T-helper 1 cell (primary cell): ENCODE measurements around the gene MYBPC1.

ENCODE experiments used
- DNase-seq, 5 donors: peaks; one replicate each; pipeline ENCODE4 v3.0.0-alpha.2; 2012 to 2020

The MYBPC1 gene

DNA sequence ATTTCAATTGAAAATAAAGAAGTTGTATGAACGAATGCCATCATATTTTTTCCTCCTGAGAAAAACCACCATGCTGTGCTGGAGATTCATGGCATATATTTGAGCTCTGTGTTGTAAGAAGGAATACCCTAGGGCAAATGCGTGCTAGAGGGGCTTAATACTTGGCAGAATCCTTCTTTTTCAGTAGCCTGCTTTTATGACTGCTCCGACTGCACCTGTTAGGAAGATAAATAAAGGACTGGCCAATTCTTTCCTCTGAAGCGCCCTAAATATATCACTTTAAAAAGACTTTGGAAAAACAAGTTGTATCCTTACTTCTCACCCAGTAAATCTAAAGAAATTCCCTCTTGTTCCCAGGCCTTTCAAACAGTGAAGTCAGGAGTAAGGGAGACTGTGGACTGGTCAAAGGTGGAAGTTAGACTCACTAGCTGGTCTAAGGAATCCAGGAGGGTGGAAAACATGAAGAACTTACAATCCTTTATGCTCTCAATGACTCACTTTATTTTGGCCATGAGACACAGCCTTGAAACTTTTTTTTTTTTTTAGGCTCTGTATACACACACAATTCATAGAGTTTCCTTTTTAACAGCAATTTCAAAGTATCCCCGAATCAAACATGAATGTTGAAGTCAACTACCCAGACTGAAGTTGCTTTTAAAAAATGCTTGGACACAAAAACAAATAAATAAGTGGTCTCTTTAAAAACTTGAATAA is 5.2 kb downstream of the MYBPC1 start:
- DNase-seq, result no peak

DNA sequence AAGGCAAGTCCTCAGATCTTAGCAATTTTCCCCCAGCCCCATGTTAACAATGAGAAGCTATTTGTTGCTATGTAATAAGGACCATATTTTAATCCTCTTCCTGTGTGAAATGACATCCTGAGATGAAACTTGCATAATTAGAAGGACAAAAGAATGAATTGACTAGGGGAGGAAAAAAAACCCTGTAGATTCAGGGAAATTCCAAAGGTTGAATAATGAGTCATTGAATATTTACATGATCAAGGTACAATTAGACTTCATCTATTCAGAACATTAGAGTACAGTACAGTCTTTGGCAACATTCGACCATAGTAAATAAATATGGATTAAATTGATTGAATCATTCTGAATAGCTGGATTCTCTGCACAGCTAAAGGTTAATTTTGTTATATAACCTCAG is 9.4 kb downstream of the MYBPC1 start:
- no peak for DNase-seq

DNA sequence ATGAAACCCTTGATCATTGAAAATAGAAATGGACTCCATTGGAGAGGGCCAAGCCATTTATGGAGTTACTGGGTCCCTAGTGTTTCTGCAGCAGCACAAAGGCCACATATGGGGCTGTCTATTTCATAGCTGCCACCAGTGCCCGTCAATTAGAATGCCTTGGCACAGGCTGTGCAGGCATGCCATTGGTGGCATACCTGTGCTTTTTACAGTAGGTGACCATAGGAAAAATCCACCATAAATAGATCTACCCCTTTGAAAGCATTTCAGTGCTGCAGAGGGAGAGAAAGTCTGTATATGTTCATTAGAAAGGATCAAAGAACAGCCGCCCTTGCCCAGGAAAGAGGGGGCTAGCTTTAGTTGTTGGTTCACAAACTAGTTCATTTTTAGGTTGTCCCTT is 13.1 kb downstream of the MYBPC1 start:
- DNase-seq, result no peak

DNA sequence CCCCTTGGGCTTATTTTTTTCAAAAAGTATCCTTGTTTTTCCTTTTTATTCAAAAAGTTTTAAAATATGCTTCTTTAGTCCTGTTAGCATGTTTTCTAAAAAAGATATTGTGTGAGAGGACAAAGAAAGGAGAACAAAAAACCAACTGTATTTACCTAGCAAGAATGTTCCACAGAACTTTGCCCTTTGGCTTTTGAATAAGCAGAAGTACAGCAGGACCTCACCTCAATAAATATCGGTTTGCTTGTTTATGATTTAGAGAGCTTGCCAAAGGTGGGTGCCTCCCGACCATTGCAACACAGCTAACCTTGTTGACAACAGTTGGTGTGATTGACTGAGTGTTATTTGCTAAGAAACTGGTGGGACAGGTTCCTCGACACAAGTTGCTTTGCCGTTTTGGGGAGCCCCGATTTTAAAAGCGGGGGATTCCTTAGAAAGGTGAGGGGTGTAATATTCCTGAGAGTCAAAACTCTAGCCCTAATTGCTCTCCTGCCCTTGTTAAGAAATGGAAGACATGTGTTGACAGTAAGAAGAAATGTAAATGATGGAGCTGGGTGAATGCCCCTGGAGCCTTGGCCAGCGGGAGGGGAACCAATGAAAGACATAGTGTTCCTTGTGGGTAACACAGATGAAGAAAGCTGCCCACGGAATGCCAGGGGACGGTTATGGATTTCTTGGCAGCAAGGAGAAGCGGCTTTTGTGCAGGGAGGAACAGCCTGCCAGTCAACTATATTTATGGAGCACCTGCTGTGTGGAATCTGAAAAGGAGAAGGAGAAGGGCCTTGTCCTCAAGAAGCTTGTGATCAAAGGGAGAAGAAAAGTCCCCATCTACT is 13.7 kb downstream of the MYBPC1 start:
- DNase-seq, result no peak

DNA sequence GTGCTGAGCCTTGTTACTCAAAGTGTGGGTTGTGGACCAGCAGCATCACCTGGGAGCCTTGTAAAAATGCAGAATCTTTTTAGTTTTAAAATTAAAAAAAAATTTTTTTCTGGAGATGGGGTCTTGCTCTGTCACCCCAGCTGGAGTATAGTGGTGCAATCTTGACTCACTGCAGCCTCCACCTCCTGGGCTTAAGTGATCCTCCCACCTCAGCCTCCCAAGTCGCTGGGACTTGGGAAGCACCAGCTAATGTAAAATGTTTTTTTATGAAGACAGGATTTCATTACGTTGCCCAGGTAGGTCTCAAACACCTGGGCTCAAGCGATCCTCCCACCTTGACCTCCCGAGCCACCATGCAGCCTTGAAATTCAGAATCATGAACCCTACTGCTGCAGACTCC is 14.4 kb downstream of the MYBPC1 start:
- no peak for DNase-seq

DNA sequence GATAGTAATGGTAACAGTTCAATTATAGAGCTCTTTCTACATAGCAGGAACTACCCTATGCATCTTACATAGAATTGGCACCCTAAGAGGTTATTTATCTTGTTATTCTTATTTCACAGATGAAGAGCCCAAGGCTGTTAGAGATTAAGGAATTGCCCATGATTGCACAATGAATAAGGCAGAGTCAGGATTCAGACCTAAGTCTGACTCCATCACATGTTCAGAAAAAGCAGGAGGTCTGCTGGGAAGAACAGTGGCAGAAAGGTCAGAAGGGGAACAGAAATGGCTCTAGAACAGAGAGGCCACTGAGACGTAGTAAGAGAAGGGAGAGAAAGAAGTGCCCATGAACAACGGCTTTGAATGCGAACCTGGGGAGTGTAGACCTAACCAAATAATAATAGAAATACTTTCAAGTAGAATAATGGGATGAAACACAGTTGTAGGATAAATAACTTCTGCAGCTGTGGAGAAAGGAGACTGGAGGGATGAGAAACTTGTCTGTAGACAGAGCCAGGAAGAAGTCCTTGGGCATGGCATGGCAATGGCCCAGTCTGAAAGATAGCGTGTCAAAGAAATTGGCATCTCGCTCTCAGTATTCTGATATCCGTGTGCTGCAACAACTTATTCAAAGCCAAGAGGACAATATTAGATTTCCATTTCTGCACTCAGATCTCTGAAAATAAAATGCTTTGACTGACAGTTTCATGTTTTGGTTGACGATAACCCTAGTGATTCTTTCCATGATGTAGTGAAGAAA is 17.6 kb downstream of the MYBPC1 start:
- no peak for DNase-seq

DNA sequence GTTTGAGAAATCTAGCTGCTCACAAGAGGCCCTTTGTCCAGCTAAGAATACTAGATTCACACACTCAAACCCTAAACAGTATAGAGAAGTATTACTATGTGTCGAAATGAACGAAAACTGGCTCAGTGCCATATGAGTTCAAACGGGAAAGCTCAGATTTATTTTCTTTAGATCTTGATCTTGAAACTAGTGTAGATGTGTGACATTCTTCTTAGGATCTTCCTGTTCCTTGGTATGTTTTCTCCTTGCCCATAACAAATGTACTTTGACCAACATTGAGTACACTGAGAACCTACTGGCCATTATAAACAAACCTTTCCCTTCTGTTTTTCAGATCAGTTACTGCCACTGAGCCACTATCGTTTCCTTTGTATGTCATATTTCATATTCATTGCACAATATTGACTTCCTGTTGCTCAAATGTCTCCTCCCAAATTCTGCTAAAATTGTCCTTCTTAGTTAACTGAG is 21.3 kb downstream of the MYBPC1 start:
- peak in 1 of 5 donors; percentile 62 for DNase-seq

DNA sequence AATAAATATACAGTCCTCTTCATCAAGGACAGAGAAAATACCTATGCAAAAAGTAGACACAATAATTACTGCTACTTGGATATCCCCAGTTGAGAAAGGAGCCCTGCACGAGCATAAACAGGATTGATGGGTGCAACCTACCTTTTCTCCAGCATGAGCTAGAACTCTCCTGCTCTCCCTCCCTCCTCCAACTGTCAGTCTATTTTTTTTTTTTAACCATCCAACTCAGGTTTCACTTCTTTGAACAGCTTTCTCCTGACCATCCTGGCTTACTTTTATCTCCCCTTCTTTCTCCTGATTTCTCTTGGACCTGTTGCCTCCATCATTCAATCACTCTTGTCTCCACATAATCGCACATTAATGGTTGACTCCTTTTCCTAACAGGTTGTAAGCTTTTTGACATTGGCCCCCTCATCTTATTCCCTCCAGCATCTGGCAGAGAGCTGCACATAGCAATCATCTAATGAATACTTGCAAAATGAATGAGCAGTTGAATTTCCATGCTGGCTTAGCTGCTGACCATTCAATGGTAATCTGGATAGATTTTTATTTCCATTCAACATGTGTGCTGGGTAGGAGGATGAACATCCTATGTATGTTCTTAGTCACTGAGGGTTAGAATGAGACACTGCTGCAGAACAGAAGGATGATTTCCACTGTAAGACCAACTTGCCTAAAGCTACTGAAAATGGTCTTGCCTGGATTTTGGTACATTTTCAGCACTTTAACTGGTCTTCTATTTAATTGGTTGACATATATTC is 24.4 kb downstream of the MYBPC1 start:
- DNase-seq, result peak in 1 of 5 donors; percentile 15

DNA sequence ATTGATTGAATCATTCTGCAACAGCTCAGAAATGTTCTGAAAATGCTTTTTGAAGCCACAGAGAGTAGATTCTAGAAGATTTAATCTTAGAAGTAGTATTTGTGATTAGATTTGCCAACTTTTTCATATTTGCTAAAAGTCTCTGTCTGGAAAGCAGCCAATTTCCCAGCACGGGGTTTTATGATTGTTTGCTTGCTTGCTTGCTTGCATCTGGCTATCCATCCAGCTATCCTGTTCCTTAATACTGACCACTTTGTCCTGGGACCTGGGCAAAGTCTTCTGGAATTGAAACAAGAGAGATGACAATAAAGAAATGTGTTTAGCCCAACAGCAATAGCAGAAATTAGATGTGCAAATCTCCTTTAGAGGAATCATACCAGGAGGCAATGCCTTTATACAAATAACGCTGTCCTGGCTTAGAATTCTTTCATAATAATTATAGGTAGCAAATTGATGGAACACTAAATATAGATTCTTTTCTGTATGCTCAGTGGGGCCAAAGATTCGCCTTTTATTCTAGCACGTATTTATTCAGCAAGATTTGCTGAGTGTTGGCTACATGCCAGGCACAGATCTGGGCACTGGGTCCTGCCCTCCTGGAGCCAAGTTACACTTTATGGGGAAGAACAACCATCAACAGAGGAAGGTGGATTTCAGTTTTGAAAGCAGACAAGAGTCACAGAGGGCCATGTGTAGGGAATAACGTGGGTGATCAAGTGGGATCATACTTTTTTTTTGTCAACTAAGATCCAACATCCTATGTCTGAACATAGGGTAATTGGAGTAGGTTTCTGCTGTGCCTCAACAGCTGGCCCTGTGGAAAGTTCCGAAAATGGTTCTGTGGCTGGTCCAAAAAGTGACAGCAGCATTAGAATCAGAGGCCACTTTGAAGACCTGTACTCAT is 25.3 kb downstream of the MYBPC1 start:
- no peak for DNase-seq

DNA sequence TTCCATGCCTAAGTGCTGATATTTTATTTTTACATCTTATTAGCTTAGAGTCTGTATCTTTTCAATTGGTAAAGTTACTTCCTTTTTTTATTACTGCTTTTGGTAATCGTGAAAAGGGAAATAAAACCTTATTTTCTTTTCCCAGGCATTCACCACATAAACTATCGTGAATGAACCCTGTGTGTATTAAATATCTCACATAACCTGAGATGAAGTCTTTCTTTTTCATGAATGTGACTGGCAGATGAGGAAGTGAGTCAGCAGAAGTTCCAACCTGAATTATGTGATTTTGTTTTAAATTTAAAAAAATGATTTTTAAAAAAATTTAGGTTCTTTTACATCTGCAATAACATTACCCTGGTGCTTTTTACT is 26.0 kb downstream of the MYBPC1 start:
- DNase-seq, result no peak

DNA sequence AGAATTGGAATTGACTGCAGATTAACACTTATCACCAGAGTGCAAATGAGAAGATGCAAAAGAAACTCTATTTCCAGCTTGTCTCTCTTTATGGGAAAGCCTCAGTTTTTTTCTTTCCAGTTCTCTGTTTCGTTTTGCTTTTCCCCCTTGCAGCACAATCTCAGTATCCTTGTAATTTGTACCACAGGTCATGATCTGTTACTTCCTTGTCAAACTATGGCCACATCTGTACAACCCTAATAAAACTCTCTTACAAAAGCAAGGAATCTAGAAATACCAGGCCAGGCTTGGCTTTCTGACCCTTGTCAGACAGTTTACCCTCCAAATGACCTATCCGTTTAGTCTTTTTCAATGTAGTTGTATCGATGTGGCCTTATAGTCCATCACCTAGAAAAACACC is 33.9 kb downstream of the MYBPC1 start:
- DNase-seq, result no peak

DNA sequence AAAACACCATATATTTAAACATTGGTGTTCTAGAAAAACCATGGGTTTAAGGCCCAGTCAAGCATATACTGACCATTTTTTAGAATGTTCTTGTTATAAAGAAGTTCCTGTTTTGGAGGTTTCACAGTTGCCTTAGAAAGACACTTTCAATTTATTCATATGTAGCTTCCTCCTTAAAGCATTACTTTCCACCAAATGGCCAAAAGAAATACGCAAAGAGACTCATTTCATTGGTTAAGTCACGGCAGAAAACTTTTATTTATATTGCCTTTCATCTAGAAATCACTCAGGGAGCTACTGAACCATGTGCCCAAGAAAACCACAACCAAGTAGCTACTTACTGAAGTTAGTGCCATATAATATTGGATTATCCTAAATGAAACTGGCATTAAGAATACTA is 40.0 kb downstream of the MYBPC1 start:
- DNase-seq, result peak in 1 of 5 donors; percentile 29

DNA sequence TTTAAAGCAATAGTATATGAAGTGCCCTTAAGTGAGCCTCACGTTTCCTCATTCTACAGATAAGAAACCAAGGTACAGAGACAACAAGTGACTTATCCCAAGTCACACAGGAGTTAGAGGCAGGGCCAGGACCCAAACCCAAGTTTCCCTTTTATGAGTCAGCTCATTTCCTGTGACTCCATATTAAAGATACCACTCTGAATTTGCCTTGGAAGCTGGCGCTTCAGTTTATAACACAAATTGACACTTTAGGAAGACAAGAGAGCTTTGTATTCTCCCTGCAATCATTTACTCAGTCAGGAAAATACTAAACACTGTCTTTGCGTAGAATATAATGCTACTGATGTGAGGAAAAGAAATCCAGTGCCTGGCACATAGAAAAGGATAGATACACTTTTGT is 43.2 kb downstream of the MYBPC1 start:
- DNase-seq, result no peak

DNA sequence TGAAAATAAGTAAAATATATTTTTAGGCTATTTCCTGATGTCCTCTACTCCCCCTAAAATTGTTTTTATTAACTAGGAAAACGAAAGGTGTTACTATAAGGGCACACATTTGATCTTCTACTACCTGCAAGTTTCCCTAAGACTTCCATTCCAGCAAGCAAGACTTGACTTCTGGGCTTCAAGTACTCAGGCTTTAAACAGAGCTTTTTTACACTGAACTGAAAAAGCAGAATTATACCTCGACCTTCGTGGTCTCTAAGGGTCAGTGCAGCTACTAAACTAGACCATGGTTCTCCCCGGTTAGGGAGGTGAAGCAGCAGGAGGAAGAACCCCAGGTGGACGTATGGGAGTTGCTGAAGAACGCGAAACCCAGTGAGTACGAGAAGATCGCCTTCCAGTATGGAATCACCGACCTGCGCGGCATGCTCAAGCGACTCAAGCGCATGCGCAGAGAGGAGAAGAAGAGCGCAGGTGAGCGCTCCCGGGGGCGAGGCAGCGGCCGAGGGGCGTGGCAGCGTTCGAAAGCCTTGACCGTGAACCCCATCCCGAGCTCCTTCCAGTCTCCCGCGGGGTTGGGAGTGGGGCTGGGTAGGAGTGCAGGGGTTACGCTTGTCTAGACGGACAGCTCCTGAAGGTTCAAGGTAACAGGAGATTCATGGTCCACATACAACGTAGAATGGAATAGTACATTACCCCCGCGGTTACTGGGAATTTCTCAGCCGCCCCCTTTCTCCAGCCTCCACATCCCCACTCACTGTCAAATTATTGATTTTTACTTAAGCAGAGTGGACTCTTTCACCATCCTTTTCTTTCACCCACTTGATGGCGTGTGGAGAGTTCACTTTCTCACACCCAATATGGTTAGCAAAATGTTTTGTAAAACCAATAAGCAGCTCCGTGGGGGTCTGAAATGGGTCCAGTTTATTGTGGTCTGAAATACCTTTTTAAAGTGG is 47.6 kb downstream of the MYBPC1 start:
- peak in 1 of 5 donors; percentile 2 for DNase-seq

DNA sequence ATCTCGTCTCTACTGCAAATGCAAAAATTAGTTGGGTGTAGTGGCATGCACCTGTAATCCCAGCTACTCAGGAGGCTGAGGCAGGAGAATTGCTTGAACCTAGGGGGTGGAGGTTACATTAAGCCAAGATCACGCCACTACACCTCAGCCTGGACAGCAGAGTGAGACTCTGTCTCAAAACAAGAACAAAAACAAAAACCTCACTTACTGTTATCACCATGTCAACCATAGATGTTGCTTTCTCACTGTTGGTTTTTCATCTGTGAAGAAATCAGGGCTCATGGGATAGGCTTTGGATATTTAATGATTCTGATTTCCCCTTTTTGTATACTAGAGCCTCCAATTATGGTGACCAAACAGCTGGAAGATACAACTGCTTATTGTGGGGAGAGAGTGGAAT is 52.9 kb downstream of the MYBPC1 start:
- DNase-seq, result no peak

DNA sequence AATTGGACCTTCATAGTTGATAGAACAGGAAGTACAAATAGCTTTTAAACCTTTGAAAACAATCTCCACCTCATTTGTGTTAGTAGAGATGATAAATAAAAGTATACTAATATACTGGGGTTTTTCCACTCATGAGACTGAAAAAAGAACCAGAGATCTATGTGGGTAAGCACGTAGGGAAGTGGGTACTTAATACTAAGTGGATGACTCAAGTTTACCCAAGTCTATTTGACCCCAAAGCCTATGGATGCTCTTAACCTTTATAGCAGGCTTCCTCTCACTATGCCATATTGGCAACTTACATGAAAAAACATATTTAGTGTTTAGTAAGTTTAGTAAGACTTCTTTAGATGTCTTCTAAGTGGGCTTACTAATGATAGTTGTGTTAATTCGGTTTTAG is 53.4 kb downstream of the MYBPC1 start:
- no peak for DNase-seq

DNA sequence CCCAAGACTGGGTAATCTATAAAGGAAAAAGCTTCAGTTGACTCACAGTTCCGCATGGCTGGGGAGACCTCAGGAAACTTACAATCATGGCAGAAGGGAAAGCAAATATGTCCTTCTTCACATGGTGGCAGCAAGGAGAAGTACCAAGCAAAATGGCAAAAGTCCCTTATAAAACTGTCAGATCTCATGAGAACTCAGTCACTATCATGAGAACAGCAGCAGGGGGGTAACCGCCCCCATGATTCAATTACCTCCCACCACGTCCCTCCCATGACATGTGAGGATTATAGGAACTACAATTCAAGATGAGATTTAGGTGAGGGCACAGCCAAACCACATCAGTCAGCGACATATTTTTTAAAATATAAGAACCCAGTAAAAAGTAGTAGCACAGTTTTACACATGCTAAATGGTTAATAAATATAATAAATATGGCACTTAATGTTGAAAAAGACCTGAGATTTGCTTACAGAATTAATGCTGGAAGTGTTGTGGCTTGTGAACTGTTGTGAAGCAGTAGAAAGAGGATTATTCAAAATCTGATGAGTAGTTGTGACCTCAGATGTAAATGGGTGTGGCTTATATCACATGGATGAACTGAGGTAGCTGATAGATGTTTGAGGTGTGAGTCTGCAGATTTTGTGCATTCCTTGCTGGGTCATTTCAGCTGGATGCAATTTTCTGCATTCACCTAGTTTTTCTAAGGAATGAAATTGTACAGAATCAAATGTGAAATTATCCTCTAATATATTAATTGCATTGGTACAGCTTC is 55.8 kb downstream of the MYBPC1 start:
- no peak for DNase-seq

DNA sequence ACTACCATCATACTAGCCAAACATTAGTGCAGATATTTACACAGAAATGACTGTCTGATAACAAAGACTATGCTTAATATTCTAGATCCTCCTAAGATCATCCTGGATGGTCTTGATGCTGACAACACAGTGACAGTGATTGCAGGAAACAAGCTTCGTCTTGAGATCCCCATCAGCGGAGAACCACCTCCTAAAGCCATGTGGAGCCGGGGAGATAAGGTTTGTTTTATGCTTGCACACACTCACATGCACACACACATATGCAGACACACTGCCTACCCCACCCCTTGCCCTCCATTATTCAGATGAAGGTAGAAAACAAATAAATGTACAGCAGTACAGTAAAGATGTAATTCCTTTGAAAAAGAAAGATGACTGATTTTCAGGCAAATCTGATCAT is 58.3 kb downstream of the MYBPC1 start:
- DNase-seq, result no peak

DNA sequence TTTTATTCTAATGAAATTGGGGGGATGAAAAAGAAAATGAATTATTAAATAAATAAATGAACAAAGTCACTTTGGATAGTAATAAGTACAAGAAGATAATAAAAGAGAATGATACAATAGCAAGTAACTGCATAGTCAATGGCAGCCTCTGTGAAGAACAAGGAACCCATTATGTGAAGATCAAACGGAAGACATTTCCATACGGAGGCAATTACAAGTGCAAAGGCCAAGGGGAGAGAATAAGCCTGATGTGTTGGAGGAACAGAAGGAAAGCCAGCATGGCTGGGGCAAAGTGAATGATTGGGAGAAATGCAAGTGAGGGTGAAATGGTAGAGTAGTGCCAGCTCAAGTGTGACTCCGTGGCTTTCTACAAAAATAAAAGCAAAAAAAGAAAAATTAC is 58.7 kb downstream of the MYBPC1 start:
- no peak for DNase-seq

DNA sequence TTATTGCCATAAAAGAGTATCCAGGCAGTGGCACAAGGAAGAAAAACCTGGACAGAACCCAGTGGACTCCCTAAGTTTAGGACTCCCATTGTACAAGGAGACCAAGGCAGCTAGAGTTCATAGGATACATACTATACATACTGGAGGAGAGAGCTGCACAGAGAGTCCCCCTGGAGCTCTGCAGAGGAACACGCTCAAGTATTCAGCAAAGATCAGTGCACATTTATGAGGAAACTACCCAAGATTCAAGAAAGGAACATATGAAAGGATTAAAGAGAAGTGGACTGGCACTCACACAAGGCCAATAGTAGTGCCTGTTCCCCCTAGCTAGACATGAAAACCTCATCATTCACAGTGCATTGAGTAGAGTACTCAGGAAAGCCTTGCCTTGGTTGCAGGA is 59.7 kb downstream of the MYBPC1 start:
- DNase-seq, result no peak
